DND-41 (cell line): ENCODE measurements around the gene RAMACL.

ENCODE experiments used
- ATAC-seq: fragments of 200-7000 bp; cut with Tn5 transposase; 3 replicates; pipeline ENCODE4 v1.9.1; 2021; ENCODE audit warnings: low read depth; ENCODE audit not compliant: insufficient read depth
- DNase-seq: peaks from one replicate; pipeline ENCODE4 v3.0.0-alpha.2; 2020
- H2AFZ ChIP-seq: 2 replicates; pipeline ENCODE4 v1.6.0; 2012; ENCODE audit warnings: low read depth, low read length
- H3K27ac ChIP-seq: 2 replicates; pipeline ENCODE4 v1.5.1; 2012; ENCODE audit warnings: low read length, inconsistent platforms
- H3K27me3 ChIP-seq: fragments of 200-600 bp; sonication (generic); 2 replicates; pipeline ENCODE4 v1.6.0; 2012; ENCODE audit warnings: low read length, mild to moderate bottlenecking, inconsistent platforms; ENCODE audit not compliant: insufficient read depth, poor library complexity
- H3K36me3 ChIP-seq: 2 replicates; pipeline ENCODE4 v1.5.1; 2012; ENCODE audit warnings: low read length, inconsistent platforms; ENCODE audit not compliant: insufficient read depth
- H3K4me1 ChIP-seq: 2 replicates; pipeline ENCODE4 v1.5.1; 2012; ENCODE audit warnings: mild to moderate bottlenecking, low read length; ENCODE audit not compliant: insufficient read depth
- H3K4me2 ChIP-seq: 2 replicates; pipeline ENCODE4 v1.6.0; 2012; ENCODE audit warnings: mild to moderate bottlenecking, moderate library complexity, low read length, inconsistent platforms; ENCODE audit not compliant: insufficient read depth
- H3K4me3 ChIP-seq, 2 experiments: fragments of 200-600 bp in 1 of 2; shearing (Covaris generic) in 1 of 2; 2 replicates each; pipeline ENCODE4 v1.5.1; 2012 to 2016; ENCODE audit warnings: inconsistent platforms in 2 of 2, low read length in 2 of 2, mild to moderate bottlenecking in 2 of 2, low read depth in 1 of 2, moderate library complexity in 1 of 2
- H3K79me2 ChIP-seq: 2 replicates; pipeline ENCODE4 v1.6.0; 2012; ENCODE audit warnings: low read length, inconsistent platforms; ENCODE audit not compliant: insufficient read depth
- H3K9ac ChIP-seq: 2 replicates; pipeline ENCODE4 v1.6.0; 2012; ENCODE audit warnings: low read depth, mild to moderate bottlenecking, inconsistent platforms, low read length, moderate library complexity
- H3K9me3 ChIP-seq: 2 replicates; pipeline ENCODE4 v1.5.1; 2012; ENCODE audit warnings: low read length, moderate library complexity, mild to moderate bottlenecking, inconsistent platforms; ENCODE audit not compliant: insufficient read depth, severe bottlenecking
- H4K20me1 ChIP-seq: 2 replicates; pipeline ENCODE4 v1.6.0; 2012; ENCODE audit warnings: low read length; ENCODE audit not compliant: insufficient read depth
- CTCF ChIP-seq: IDR thresholded peaks from 2 replicates; pipeline ENCODE4 v1.5.1; 2012; ENCODE audit warnings: borderline replicate concordance, low read length, moderate library complexity, mild to moderate bottlenecking; ENCODE audit not compliant: poor library complexity, severe bottlenecking; ENCODE audit errors: extremely low read depth
- EZH2 ChIP-seq: IDR thresholded peaks from 3 replicates; pipeline ENCODE4 v1.6.1; 2012; ENCODE audit warnings: borderline replicate concordance, low read depth, mild to moderate bottlenecking, moderate library complexity, low read length, inconsistent platforms; ENCODE audit not compliant: severe bottlenecking

Gene RAMACL

DNA sequence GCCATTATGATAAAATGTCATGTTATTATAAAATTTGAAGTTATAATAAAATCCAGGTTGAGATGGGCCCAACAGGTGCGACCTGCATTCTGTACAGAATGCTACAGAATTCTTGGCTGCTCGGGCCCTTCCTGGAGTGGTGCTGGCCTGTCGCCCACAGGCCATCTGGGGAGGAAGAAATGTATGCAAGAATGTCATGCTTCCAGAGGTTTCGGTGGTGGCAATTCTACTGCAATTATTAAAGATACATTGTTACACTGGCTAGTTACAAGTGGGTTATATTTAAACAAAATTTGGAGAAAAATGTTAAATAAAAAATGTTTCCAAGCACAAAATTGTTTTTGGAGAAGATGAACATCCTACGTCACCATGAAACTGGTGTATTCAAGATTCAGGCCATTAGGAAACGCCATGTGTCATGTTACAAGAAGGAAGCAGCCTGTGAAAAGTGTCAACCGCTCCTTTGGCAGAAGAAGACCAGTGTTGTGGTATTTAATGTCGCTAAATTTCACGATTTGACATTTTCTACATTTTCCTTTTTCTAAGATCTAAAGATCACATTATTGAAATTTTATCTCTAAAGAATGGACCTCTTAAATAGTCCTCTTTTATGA, 7.1 kb downstream of the RAMACL start:
- H3K36me3 ChIP-seq: no peaks in the 10 kb centered on the region
- H3K4me3 ChIP-seq: no peak overlapping the region
- no peak overlapping the region for H3K9ac ChIP-seq
- no peak for ATAC-seq
- H3K27ac ChIP-seq: no peak overlapping the region
- no peaks in the 10 kb centered on the region for H3K9me3 ChIP-seq
- no peak for DNase-seq
- no peaks in the 10 kb centered on the region for H3K79me2 ChIP-seq
- no peak overlapping the region for H3K4me2 ChIP-seq
- TF ChIP-seq EZH2 (no peak), CTCF (no peak)
- no peaks in the 10 kb centered on the region for H4K20me1 ChIP-seq
- no peaks in the 10 kb centered on the region for H3K27me3 ChIP-seq
- no peaks in the 10 kb centered on the region for H3K4me1 ChIP-seq
- H2AFZ ChIP-seq: no peak overlapping the region

DNA sequence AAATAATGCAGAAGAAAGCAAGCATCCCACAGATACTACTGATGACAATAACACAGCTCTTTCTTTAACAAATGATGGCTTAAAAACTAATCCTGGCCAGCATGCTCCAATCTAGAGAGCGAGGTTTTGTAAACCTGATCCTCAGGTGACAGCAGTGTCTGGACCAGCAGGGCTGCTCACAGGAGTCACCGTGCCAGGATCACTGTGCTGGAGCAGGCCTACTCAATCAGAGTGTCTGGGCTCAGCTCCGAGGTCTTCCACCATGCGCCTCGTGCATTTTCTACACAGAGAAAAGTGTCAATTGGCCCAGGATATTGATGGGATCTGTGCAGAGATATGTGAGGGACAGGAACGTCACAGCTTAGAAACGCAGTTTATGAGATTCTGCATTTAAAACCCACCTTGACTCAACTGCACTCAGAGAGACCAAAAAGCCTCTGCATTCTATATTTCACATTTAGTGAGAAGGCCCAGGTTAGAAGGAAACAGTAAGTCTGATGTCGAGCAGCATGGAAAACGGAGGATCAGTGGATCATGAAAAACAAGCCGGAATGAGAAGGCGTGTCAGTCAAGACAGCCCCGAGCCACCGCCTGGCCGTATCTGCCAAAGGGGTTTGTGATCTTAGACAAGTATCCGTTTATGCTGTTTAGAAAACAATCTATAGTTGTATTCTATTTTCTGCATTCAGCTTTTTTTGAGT, 7.8 kb downstream of the RAMACL start:
- H3K4me2 ChIP-seq: no peak overlapping the region
- H3K9ac ChIP-seq: no peak overlapping the region
- no peaks in the 10 kb centered on the region for H4K20me1 ChIP-seq
- no peak overlapping the region for H3K27ac ChIP-seq
- H3K4me3 ChIP-seq: no peak overlapping the region
- H2AFZ ChIP-seq: no peak overlapping the region
- H3K9me3 ChIP-seq: no peaks in the 10 kb centered on the region
- H3K4me1 ChIP-seq: no peaks in the 10 kb centered on the region
- ATAC-seq: no peak
- no peaks in the 10 kb centered on the region for H3K36me3 ChIP-seq
- no peak for DNase-seq
- no peak for TF ChIP-seq EZH2
- TF ChIP-seq CTCF: no peak
- H3K79me2 ChIP-seq: no peaks in the 10 kb centered on the region
- H3K27me3 ChIP-seq: no peaks in the 10 kb centered on the region

DNA sequence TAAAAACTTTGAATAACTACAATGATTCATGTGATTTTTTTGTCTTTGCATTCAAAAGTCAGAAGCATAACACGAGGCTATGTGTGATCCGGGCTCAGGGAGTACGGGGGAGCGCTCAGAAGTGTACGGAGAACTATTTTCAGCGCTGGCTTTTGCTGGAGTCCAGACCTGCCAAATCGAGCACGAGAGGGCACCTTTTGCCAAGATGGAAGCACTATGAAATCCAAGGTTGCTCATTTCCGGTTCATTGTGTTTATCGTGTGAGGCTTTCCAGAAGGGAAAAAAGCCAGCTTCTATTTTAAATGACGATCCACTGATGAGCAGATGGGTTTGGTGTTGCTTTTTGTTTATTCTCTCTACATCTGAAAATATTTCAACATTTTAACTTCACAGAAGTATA, 11.3 kb downstream of the RAMACL start:
- Histone ChIP-seq H3K9me3 (no peaks in the 10 kb centered on the region), H3K27ac (no peak overlapping the region), H3K27me3 (no peaks in the 10 kb centered on the region), H4K20me1 (no peaks in the 10 kb centered on the region), H3K9ac (no peak overlapping the region), H2AFZ (no peak overlapping the region), H3K4me3 (no peak overlapping the region), H3K36me3 (no peaks in the 10 kb centered on the region), H3K4me2 (no peak overlapping the region), H3K79me2 (no peaks in the 10 kb centered on the region), H3K4me1 (no peaks in the 10 kb centered on the region)
- DNase-seq: no peak
- ATAC-seq: no peak
- TF ChIP-seq CTCF (no peak), EZH2 (no peak)
